Measurements from ENCODE around the gene TMEM91.

Gene TMEM91

DNA sequence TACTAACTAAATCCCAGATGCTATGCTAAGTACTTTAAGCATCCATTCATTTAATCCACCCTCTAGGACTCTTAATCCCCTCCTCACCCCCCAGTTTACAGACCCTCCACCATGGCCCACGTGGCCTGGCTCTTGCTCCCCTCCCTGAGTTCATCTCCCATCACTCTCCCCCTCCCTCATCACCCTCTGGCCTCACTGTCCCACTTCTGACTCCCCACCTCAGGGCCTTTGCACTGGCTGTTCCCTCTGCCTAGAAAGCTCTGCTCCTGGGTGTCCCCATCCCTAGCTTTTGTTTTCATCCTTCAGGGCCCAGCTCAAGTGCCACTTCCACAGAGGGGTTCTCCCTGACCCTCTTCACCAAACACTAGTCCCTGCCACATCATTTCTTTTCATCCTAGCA lies 16.6 kb upstream of the TMEM91 start:
- Histone ChIP-seq H3K9ac (ENCODE audit: low read length) (no peak overlapping the region), H3K4me3 (ENCODE audit: insufficient read depth, low read length, poor library complexity, severe bottlenecking) (no peak overlapping the region), H4K20me1 (ENCODE audit: low read depth, low read length) (no peaks in the 10 kb centered on the region), H3K36me3 (ENCODE audit: low read length) (no peaks in the 10 kb centered on the region), H3K4me2 (ENCODE audit: low read depth, low read length, poor library complexity, severe bottlenecking) (no peak overlapping the region), H3K79me2 (ENCODE audit: insufficient read depth, low read length) (peaks cover 5% of the 10 kb centered on the region; the same call in 1 of the 2 replicates), H2AFZ (ENCODE audit: low read depth, low read length, severe bottlenecking) (no peak overlapping the region), H3K9me3 (ENCODE audit: insufficient read depth, low read length) (no peaks in the 10 kb centered on the region), H3K27me3 (ENCODE audit: low read length) (no peaks in the 10 kb centered on the region), H3F3A (ENCODE audit: insufficient read depth) (peaks cover 5% of the 10 kb centered on the region; the same call in 1 of the 2 replicates), H3K9me2 (replicated peaks; ENCODE audit: insufficient read depth, low read length) (no peaks in the 10 kb centered on the region), H3K27ac (ENCODE audit: low read depth, low read length) (no peak overlapping the region)
- no peak for TF ChIP-seq EZH2phosphoT487 (conservative IDR thresholded peaks at IDR 0.05; ENCODE audit: low read length)
- TF ChIP-seq, protein P1, sequence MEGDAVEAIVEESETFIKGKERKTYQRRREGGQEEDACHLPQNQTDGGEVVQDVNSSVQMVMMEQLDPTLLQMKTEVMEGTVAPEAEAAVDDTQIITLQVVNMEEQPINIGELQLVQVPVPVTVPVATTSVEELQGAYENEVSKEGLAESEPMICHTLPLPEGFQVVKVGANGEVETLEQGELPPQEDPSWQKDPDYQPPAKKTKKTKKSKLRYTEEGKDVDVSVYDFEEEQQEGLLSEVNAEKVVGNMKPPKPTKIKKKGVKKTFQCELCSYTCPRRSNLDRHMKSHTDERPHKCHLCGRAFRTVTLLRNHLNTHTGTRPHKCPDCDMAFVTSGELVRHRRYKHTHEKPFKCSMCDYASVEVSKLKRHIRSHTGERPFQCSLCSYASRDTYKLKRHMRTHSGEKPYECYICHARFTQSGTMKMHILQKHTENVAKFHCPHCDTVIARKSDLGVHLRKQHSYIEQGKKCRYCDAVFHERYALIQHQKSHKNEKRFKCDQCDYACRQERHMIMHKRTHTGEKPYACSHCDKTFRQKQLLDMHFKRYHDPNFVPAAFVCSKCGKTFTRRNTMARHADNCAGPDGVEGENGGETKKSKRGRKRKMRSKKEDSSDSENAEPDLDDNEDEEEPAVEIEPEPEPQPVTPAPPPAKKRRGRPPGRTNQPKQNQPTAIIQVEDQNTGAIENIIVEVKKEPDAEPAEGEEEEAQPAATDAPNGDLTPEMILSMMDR (IDR thresholded peaks at IDR 0.05; ENCODE audit: insufficient read depth, low read length, poor library complexity, severe bottlenecking): no peak

DNA sequence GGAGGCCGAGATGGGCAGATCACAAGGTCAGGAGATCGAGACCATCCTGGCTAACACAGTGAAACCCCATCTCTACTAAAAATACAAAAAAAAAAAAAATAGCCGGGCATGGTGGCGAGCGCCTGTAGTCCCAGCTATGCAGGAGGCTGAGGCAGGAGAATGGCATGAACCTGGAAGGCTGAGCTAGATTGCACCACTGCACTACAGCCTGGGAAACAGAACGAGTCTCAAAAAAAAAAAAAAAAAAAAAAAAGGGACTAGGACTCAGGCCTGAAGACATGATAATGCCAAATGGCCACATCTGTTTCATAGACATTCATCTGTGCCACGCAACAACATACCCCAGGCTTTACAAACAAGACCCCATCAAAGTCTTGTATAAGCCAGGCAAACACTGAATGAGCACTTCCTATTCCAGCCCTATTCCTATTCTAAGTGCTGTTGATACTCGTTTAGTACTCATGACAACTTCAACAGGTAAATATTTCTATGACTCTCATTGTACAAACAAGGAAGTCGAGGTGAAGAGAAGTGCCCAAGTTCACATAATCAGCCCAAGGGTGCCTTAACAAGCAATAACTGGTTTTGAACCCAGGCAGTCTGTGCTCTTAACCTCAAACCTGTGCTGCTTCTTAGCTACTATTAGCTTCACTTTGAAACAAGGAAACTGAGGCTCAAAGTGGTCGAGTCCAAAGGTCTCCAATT lies 14.0 kb upstream of the TMEM91 start:
- no peaks in the 10 kb centered on the region for H3K27me3 ChIP-seq (ENCODE audit: low read length)
- H3K4me2 ChIP-seq (ENCODE audit: low read depth, low read length, poor library complexity, severe bottlenecking): no peak overlapping the region
- H3K9me2 ChIP-seq (replicated peaks; ENCODE audit: insufficient read depth, low read length): no peaks in the 10 kb centered on the region
- H3K4me3 ChIP-seq (ENCODE audit: insufficient read depth, low read length, poor library complexity, severe bottlenecking): no peak overlapping the region
- peaks cover 5% of the 10 kb centered on the region; the same call in 1 of the 2 replicates for H3F3A ChIP-seq (ENCODE audit: insufficient read depth)
- peaks cover 17% of the 10 kb centered on the region; the same call in 1 of the 2 replicates for H3K79me2 ChIP-seq (ENCODE audit: insufficient read depth, low read length)
- H2AFZ ChIP-seq (ENCODE audit: low read depth, low read length, severe bottlenecking): no peak overlapping the region
- H4K20me1 ChIP-seq (ENCODE audit: low read depth, low read length): no peaks in the 10 kb centered on the region
- no peak overlapping the region for H3K27ac ChIP-seq (ENCODE audit: low read depth, low read length)
- H3K9ac ChIP-seq (ENCODE audit: low read length): no peak overlapping the region
- H3K9me3 ChIP-seq (ENCODE audit: insufficient read depth, low read length): no peaks in the 10 kb centered on the region
- H3K36me3 ChIP-seq (ENCODE audit: low read length): no peaks in the 10 kb centered on the region
- no peak for TF ChIP-seq EZH2phosphoT487 (conservative IDR thresholded peaks at IDR 0.05; ENCODE audit: low read length)
- TF ChIP-seq, protein P1 (IDR thresholded peaks at IDR 0.05; ENCODE audit: insufficient read depth, low read length, poor library complexity, severe bottlenecking): no peak

GRCh38 chr19:41363371-41363752 lies 13.0 kb upstream of the TMEM91 start:
- peak overlapping the region; percentile 86 for H3K4me2 ChIP-seq (ENCODE audit: low read depth, low read length, poor library complexity, severe bottlenecking)
- H3K9me3 ChIP-seq (ENCODE audit: insufficient read depth, low read length): no peaks in the 10 kb centered on the region
- H3K27me3 ChIP-seq (ENCODE audit: low read length): no peaks in the 10 kb centered on the region
- no peaks in the 10 kb centered on the region for H3K36me3 ChIP-seq (ENCODE audit: low read length)
- H3F3A ChIP-seq (ENCODE audit: insufficient read depth): peaks cover 5% of the 10 kb centered on the region; the same call in 1 of the 2 replicates
- H3K27ac ChIP-seq (ENCODE audit: low read depth, low read length): peak overlapping the region; percentile 94
- H3K79me2 ChIP-seq (ENCODE audit: insufficient read depth, low read length): peaks cover 17% of the 10 kb centered on the region; the same call in 1 of the 2 replicates
- H2AFZ ChIP-seq (ENCODE audit: low read depth, low read length, severe bottlenecking): peak overlapping the region; percentile 86
- H4K20me1 ChIP-seq (ENCODE audit: low read depth, low read length): no peaks in the 10 kb centered on the region
- no peak for TF ChIP-seq EZH2phosphoT487 (conservative IDR thresholded peaks at IDR 0.05; ENCODE audit: low read length)
- TF ChIP-seq, protein P1 (IDR thresholded peaks at IDR 0.05; ENCODE audit: insufficient read depth, low read length, poor library complexity, severe bottlenecking): no peak
- H3K4me3 ChIP-seq (ENCODE audit: insufficient read depth, low read length, poor library complexity, severe bottlenecking): peak overlapping the region; percentile 80
- H3K9me2 ChIP-seq (replicated peaks; ENCODE audit: insufficient read depth, low read length): no peaks in the 10 kb centered on the region
- H3K9ac ChIP-seq (ENCODE audit: low read length): peak overlapping the region; percentile 78

Data from SU-DHL-6 (cell line).